Parathyroid adenoma (tissue), 2 donors: Measurements from ENCODE around the gene AASDHPPT.

Source experiments
- H2AFZ ChIP-seq: fragments of 300-600 bp; sonication (generic); one replicate; pipeline ENCODE4 v1.7.0; 2017; ENCODE audit warnings: antibody characterized with exemption, mild to moderate bottlenecking
- H3K27ac ChIP-seq: fragments of 300-600 bp; sonication (generic); one replicate; pipeline ENCODE4 v1.7.0; 2017
- H3K27me3 ChIP-seq: fragments of 300-600 bp; sonication (generic); one replicate; pipeline ENCODE4 v1.7.0; 2017; ENCODE audit warnings: low read length; ENCODE audit not compliant: control insufficient read depth, insufficient read depth
- H3K36me3 ChIP-seq: fragments of 300-600 bp; sonication (generic); one replicate; pipeline ENCODE4 v1.7.0; 2017; ENCODE audit warnings: low read length; ENCODE audit not compliant: control insufficient read depth, insufficient read depth
- H3K4me1 ChIP-seq: fragments of 300-600 bp; sonication (generic); one replicate; pipeline ENCODE4 v1.7.0; 2017; ENCODE audit warnings: control low read depth
- H3K4me2 ChIP-seq: fragments of 300-600 bp; sonication (generic); one replicate; pipeline ENCODE4 v1.7.0; 2017; ENCODE audit warnings: low read length
- H3K4me3 ChIP-seq: fragments of 300-600 bp; sonication (generic); one replicate; pipeline ENCODE4 v1.7.0; 2017; ENCODE audit warnings: low read depth, low read length
- H3K79me2 ChIP-seq: fragments of 300-600 bp; sonication (generic); one replicate; pipeline ENCODE4 v1.7.0; 2017; ENCODE audit warnings: control low read depth
- H3K9ac ChIP-seq: fragments of 300-600 bp; sonication (generic); one replicate; pipeline ENCODE4 v1.7.0; 2017; ENCODE audit warnings: mild to moderate bottlenecking
- H3K9me3 ChIP-seq: fragments of 300-600 bp; sonication (generic); one replicate; pipeline ENCODE4 v1.7.0; 2017; ENCODE audit warnings: low read length; ENCODE audit not compliant: control insufficient read depth
- TF ChIP-seq, protein P1 (sequence below): fragments of 300-600 bp; sonication (generic); IDR thresholded peaks from one replicate; pipeline ENCODE4 v1.7.0; 2017; ENCODE audit warnings: antibody characterized with exemption, mild to moderate bottlenecking
- donor health status: primary hyperparathyroidism.

Gene AASDHPPT

DNA sequence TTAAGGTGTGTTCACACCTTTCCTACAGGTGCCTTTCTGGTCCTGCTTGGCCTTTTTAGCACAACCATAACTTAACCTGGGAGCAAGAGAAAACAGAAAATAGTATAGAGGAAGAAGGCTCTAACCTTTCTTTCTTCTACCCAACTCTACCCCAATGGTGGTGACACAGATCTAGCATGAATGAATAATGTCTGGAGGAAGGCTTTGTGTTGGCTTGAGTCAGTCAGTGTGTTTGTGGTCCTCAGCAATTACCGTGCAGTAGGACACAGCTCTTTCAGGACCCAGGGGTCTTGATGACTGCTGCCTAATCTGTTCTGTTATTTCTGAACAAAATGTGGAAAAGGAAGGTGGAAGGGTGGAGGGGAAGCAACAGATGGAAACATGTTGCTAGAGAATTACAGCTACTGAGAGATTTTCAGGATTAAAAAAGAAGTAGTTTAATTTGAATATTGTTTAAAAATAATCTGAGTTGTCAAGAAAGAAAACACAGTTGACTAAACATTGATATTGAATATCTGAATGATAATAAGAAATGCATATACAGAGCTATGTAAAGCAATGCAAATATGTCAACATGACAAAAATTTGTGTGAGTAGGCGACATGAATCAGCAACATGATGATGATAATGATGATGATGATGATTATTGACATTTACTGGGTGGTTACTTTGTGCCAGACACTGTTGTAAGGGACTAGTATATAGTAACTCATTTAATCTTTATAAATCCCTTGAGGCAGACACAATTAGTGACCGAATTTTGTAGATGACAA, 55.3 kb downstream of the AASDHPPT start:
- Histone ChIP-seq H3K9me3 (no peaks in the 10 kb centered on the region), H3K27me3 (no peaks in the 10 kb centered on the region), H3K4me3 (no peak overlapping the region), H3K36me3 (no peaks in the 10 kb centered on the region), H2AFZ (no peak overlapping the region), H3K27ac (no peak overlapping the region), H3K4me1 (no peaks in the 10 kb centered on the region), H3K79me2 (no peaks in the 10 kb centered on the region), H3K9ac (no peak overlapping the region), H3K4me2 (no peak overlapping the region)
- TF ChIP-seq, protein P1, sequence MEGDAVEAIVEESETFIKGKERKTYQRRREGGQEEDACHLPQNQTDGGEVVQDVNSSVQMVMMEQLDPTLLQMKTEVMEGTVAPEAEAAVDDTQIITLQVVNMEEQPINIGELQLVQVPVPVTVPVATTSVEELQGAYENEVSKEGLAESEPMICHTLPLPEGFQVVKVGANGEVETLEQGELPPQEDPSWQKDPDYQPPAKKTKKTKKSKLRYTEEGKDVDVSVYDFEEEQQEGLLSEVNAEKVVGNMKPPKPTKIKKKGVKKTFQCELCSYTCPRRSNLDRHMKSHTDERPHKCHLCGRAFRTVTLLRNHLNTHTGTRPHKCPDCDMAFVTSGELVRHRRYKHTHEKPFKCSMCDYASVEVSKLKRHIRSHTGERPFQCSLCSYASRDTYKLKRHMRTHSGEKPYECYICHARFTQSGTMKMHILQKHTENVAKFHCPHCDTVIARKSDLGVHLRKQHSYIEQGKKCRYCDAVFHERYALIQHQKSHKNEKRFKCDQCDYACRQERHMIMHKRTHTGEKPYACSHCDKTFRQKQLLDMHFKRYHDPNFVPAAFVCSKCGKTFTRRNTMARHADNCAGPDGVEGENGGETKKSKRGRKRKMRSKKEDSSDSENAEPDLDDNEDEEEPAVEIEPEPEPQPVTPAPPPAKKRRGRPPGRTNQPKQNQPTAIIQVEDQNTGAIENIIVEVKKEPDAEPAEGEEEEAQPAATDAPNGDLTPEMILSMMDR: no peak

DNA sequence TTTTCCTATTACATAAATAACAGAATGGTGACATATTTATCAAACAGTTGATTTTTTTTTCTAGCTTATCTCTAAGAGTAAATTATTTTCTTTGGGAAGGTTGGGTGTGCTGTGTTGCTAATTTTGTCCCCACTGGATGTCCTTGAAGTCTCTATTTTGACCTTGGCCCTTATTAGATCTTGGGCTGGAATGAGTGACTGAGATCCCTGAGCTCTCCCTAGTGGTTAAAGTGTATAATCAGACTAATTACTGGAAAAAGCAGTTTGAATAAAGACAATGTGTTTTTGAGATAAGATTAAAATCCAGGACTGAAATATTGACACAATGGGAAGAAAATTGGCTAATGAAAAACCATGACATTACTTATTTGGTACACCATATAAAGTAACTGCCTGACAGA, 56.1 kb downstream of the AASDHPPT start:
- no peaks in the 10 kb centered on the region for H3K27me3 ChIP-seq

DNA sequence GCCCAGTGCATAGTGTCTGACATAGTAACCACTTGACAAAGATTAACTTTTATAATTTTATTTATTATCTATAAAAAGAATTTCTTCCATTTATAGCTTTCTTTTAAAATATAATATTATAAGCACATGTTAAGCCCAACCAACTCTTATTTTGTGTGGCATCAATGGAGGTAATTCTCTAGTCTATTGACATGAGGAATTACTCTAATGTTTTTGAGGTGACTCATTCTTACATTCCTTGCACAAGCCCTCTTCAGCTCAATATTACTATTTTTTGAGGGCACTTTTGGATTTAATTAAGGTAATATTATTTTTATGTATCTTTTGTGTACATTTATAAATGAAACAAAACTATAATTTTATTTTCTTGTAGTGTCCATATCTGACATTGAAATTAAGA, 59.6 kb downstream of the AASDHPPT start:
- H2AFZ ChIP-seq: no peak overlapping the region
- TF ChIP-seq, protein P1: no peak
- H3K9me3 ChIP-seq: no peaks in the 10 kb centered on the region
- no peak overlapping the region for H3K9ac ChIP-seq
- H3K79me2 ChIP-seq: no peaks in the 10 kb centered on the region
- H3K4me3 ChIP-seq: no peak overlapping the region
- H3K36me3 ChIP-seq: no peaks in the 10 kb centered on the region
- no peaks in the 10 kb centered on the region for H3K27me3 ChIP-seq
- H3K4me2 ChIP-seq: no peak overlapping the region
- no peak overlapping the region for H3K27ac ChIP-seq
- H3K4me1 ChIP-seq: no peaks in the 10 kb centered on the region

More for the DNA sequence above, 56.1 kb downstream of the AASDHPPT start:
- no peak overlapping the region for H3K4me2 ChIP-seq
- no peak overlapping the region for H3K4me3 ChIP-seq
- no peaks in the 10 kb centered on the region for H3K79me2 ChIP-seq
- TF ChIP-seq, protein P1: no peak
- H2AFZ ChIP-seq: no peak overlapping the region
- H3K9me3 ChIP-seq: no peaks in the 10 kb centered on the region
- no peak overlapping the region for H3K27ac ChIP-seq
- no peak overlapping the region for H3K9ac ChIP-seq
- no peaks in the 10 kb centered on the region for H3K36me3 ChIP-seq
- H3K4me1 ChIP-seq: no peaks in the 10 kb centered on the region

DNA sequence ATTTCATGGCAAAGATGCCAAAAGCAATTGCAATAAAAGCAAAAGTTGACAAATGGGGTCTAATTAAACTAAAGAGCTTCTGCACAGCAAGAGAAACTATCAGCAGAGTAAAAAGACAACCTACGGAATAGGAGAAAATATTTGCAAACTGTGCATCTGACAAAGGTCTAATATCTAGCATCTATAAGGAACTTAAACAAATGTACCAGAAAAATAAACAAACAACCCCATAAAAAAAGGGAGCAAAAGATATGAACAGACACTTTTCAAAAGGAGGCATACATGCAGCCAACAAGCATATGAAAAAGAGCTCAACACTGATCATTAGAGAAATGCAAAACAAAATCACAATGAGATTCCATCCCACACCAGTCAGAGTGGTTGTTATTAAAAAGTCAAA, 60.3 kb downstream of the AASDHPPT start:
- Histone ChIP-seq H3K4me3 (no peak overlapping the region), H3K9ac (no peak overlapping the region)
- TF ChIP-seq, protein P1: no peak

More for the DNA sequence above, 60.3 kb downstream of the AASDHPPT start:
- no peak overlapping the region for H3K4me2 ChIP-seq
- H3K27me3 ChIP-seq: no peaks in the 10 kb centered on the region
- no peaks in the 10 kb centered on the region for H3K4me1 ChIP-seq
- no peak overlapping the region for H3K27ac ChIP-seq
- no peaks in the 10 kb centered on the region for H3K36me3 ChIP-seq
- no peak overlapping the region for H2AFZ ChIP-seq
- no peaks in the 10 kb centered on the region for H3K9me3 ChIP-seq
- H3K79me2 ChIP-seq: no peaks in the 10 kb centered on the region
